HFFc6 (cell line): ENCODE data around the gene TMEM121. TPM values are rescaled to one million over a fixed set of nuclear protein-coding genes. Genes with fewer than 3 reads are reported as not detected.
A peak's percentile ranks its signal among the peaks of the same experiment; 100 is the strongest.

Source experiments
- DNase-seq: peaks from one replicate; pipeline ENCODE4 v3.0.0-alpha.2; 2018
- H3K27ac Mint-ChIP-seq: 2 replicates; pipeline ENCODE4 v1.8.0; 2020; ENCODE audit warnings: mild to moderate bottlenecking, mixed read lengths
- H3K27me3 Mint-ChIP-seq: 2 replicates; pipeline ENCODE4 v1.8.0; 2021; ENCODE audit warnings: mild to moderate bottlenecking, moderate library complexity, mixed read lengths; ENCODE audit not compliant: insufficient read depth
- H3K36me3 Mint-ChIP-seq: 2 replicates; pipeline ENCODE4 v1.8.0; 2021; ENCODE audit warnings: low read depth, mixed read lengths
- H3K4me1 Mint-ChIP-seq: 2 replicates; pipeline ENCODE4 v1.8.0; 2020; ENCODE audit warnings: low read depth, mixed read lengths
- H3K4me3 Mint-ChIP-seq: 2 replicates; pipeline ENCODE4 v1.8.0; 2020; ENCODE audit warnings: mild to moderate bottlenecking, moderate library complexity, mixed read lengths
- H3K9me3 Mint-ChIP-seq: 2 replicates; pipeline ENCODE4 v1.8.0; 2020; ENCODE audit warnings: mild to moderate bottlenecking, mixed read lengths
- total RNA-seq, 6 experiments: library from RNA; stranded (reverse); fragmentation: NEBNext Ultra II Directional; extraction: Animal tissue kit (Norgen Biotek cat#: 25700); gene quantifications; 2 replicates in 1 of 6; 3 replicates in 5 of 6; pipeline ENCODE4 v1.2.3, GENCODE V29; 2021
- TF ChIP-seq, protein P1 (sequence below): fragments of 200-600 bp; sonication (generic); IDR thresholded peaks from 2 replicates; pipeline ENCODE4 v1.5.0; 2021; ENCODE audit warnings: antibody characterized with exemption, mild to moderate bottlenecking

The TMEM121 gene
- total RNA-seq, 6 experiments from 2014 or later = 3.0 to 4.2 (median 3.4) TPM

DNA sequence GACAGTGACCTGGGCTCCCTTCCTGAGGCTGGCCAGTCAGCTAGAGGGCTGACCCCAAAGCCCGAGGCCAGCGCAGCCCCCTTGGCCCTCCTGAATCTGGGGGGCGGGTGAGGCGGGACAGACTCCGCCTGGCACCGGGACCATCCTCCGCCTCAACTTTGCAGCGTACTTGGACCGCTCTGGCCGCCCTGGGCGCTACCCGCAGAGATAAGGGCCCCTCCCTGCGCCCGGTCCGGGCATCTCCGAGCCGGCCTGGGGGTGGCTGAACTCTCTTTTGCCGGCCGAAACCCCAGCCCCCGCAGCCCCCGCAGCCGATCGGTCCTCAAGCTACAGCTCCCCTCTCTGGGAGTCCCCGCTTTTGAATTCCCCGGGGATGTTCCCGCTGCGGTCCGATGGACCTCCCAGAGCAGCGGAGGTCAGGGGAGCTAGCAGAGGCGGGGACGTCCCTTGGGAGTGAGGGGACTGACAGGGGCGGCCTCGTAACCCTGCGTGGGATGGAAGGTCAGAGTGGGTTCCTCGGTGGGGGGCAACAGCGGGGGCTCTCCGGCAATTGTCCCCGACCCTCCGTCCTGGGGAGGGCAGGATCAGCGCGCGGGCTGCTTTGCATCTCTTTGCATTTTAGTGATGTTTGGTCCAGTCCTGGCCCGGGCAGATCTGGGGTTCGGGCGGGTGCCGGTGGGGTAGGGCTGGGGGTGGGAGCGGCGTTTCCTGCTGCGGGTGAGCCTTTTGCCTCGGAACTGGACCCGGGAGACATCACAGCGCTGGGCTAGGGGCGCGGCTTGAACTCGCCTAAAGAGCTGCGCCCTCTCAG lies 40.0 kb upstream of the TMEM121 start, which contains the start of gene CRIP1:
Gene CRIP1 (plus strand): TSS at position 724 of the 811 bp plus-strand sequence. CDS start 374 bp downstream, outside the sequence.
- Mint-ChIP-seq H3K36me3 (no peaks in the 10 kb centered on the region), H3K4me3 (peak within 1 kb of the TSS; percentile 30; the same call in 1 of the 2 replicates), H3K27me3 (peaks cover 10% of the 10 kb centered on the region), H3K4me1 (peaks cover 23% of the 10 kb centered on the region), H3K27ac (no peak within 1 kb of the TSS; the same call in none of the 2 replicates), H3K9me3 (no peaks in the 10 kb centered on the region)
- DNase-seq = no peak
- TF ChIP-seq, protein P1, sequence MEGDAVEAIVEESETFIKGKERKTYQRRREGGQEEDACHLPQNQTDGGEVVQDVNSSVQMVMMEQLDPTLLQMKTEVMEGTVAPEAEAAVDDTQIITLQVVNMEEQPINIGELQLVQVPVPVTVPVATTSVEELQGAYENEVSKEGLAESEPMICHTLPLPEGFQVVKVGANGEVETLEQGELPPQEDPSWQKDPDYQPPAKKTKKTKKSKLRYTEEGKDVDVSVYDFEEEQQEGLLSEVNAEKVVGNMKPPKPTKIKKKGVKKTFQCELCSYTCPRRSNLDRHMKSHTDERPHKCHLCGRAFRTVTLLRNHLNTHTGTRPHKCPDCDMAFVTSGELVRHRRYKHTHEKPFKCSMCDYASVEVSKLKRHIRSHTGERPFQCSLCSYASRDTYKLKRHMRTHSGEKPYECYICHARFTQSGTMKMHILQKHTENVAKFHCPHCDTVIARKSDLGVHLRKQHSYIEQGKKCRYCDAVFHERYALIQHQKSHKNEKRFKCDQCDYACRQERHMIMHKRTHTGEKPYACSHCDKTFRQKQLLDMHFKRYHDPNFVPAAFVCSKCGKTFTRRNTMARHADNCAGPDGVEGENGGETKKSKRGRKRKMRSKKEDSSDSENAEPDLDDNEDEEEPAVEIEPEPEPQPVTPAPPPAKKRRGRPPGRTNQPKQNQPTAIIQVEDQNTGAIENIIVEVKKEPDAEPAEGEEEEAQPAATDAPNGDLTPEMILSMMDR = no peak

DNA sequence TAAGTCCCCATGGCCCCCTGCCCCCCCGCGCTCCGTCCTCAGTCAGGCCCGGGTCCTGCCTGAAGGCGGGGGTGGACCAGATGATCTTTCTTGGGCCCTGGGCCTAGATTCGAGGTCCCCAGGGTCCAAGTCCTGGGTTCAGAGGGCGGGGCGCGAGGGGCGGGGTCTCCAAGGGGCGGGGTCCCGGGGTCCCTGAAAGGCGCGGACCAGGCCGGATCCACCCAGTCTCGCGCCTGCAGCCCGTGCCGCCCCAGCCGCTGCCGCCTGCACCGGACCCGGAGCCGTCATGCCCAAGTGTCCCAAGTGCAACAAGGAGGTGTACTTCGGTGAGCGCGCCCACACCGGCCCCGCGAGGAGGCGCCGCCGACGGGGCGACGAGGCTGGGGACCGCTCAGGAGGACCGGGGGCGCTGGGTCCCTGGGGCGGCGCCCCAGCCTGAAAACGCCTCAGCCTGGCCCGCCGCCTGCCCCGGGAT lies 39.4 kb upstream of the TMEM121 start:
- TF ChIP-seq, protein P1 = no peak
- Mint-ChIP-seq H3K9me3 (no peaks in the 10 kb centered on the region), H3K4me3 (peak overlapping the region; percentile 30; the same call in 1 of the 2 replicates), H3K27me3 (peaks cover 8% of the 10 kb centered on the region), H3K27ac (no peak overlapping the region), H3K4me1 (peaks cover 22% of the 10 kb centered on the region), H3K36me3 (no peaks in the 10 kb centered on the region)
- no peak for DNase-seq

DNA sequence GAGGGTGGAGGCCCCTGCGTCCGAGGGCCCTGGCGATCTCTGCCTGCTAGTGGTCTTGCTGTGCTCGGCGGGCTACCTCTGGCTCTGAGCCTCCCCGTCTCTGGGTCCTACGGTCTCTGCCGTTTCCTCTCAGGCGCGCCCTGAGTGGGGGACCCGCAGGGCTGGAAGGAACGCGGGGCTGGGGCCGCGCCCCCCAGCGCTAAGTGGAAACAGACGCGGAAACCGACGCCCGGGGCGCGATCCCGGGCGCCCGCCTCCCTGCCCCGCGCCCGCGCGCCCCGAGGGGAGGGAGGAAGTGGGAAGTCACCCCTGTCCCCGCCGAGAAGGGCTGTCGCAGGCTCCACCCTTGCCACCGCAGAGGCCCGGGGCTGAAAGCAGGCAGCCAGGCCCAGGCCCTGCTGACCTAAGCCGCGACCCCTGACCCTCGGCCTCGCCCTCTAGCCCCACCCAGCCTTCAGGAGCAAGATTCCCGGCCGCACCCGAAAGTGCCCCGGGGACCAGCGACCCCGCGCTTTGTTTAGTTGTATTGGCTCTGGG lies 38.9 kb upstream of the TMEM121 start:
- Mint-ChIP-seq H3K4me1 (peaks cover 18% of the 10 kb centered on the region), H3K27ac (peak overlapping the region; percentile 55), H3K36me3 (no peaks in the 10 kb centered on the region), H3K9me3 (no peaks in the 10 kb centered on the region), H3K27me3 (peaks cover 7% of the 10 kb centered on the region), H3K4me3 (peak overlapping the region; percentile 17; the same call in 1 of the 2 replicates)
- TF ChIP-seq, protein P1 = no peak; the same call in 1 of the 2 replicates
- no peak for DNase-seq

DNA sequence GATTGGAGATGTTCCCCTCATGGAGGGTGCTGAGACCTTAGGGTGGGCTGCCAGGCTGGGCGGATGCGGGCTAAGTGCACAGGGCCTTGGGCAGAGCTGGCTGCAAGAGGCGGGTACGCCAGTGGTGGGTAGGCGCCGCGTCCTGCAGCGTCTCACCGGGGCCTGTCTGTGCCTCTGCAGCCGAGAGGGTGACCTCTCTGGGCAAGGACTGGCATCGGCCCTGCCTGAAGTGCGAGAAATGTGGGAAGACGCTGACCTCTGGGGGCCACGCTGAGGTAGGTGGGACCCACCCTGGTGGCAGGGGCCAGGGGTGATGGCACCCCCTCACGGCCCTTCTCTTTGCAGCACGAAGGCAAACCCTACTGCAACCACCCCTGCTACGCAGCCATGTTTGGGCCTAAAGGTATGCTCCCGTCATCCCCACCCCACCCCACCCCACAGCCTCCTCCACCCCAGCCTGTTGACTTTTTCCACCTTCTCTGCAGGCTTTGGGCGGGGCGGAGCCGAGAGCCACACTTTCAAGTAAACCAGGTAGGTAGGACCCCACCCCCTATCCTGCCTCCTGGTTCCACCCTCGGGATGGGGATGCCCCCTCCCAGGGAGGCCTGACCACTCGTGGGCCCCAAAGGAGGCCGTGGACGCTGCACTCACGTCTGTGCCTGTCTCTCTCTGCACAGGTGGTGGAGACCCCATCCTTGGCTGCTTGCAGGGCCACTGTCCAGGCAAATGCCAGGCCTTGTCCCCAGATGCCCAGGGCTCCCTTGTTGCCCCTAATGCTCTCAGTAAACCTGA lies 38.2 kb upstream of the TMEM121 start:
- H3K4me3 Mint-ChIP-seq = peak overlapping the region; percentile 17; the same call in 1 of the 2 replicates
- no peaks in the 10 kb centered on the region for H3K9me3 Mint-ChIP-seq
- no peaks in the 10 kb centered on the region for H3K36me3 Mint-ChIP-seq
- H3K27me3 Mint-ChIP-seq = peaks cover 7% of the 10 kb centered on the region
- H3K27ac Mint-ChIP-seq = peak overlapping the region; percentile 55
- H3K4me1 Mint-ChIP-seq = peaks cover 17% of the 10 kb centered on the region
- DNase-seq = no peak
- TF ChIP-seq, protein P1 = no peak; the same call in 1 of the 2 replicates

DNA sequence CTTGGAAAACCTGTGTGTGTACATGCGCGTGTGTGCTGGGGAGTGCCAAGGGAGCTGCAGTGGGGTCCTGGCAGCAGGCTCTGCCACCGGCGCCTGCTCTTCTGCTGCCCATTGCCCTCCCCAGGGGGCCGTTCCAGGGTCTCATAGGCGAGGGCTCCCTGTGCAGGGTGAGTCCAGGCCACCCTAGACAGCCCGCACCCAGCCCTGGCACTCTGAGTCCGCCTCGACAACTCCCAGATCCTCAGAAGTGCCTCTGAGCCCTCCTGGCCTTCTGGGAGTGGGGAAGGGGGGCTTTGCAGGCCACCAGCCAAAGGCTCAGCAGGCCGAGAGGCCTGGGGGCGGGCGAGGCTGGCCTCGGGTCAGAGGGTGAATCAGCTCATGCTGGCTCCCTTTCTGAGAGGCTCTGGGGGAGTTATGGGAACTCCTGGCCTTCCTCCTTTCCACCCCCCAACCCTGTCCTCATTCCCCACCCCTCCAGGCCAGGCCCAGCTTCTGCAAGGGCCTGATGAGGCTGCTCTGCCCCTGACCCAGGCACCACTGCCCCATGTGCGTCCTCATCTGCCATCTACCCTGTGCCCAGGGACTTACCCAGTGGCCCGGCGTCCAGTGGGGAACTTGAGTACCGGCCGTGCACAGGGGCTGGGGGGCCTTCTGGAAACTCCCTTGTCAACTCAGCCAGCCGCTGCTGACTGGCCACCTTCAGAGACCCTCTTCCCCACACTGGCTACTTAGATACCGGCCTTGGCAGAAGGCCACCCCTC lies 37.4 kb upstream of the TMEM121 start:
- no peak for DNase-seq
- H3K4me3 Mint-ChIP-seq = peak overlapping the region; percentile 81; the same call in 1 of the 2 replicates
- no peaks in the 10 kb centered on the region for H3K36me3 Mint-ChIP-seq
- peak overlapping the region; percentile 18 for H3K27ac Mint-ChIP-seq
- TF ChIP-seq, protein P1 = no peak
- H3K4me1 Mint-ChIP-seq = peaks cover 17% of the 10 kb centered on the region
- peaks cover 7% of the 10 kb centered on the region for H3K27me3 Mint-ChIP-seq
- no peaks in the 10 kb centered on the region for H3K9me3 Mint-ChIP-seq
